Smooth muscle cell (in vitro differentiated cells): ENCODE measurements around the gene PLCB1. TPM values are rescaled to one million over a fixed set of nuclear protein-coding genes. Genes with fewer than 3 reads are reported as not detected.

Experiments
- DNase-seq: peaks from one replicate; lab custom pipeline; 2025; ENCODE audit not compliant: unreplicated experiment; lab: John Stamatoyannopoulos, UW
- H2AFZ ChIP-seq: fragments of 200-600 bp; sonication (generic); 2 replicates; pipeline ENCODE4 v1.6.0; 2016; ENCODE audit warnings: antibody characterized with exemption, low read depth, mild to moderate bottlenecking
- H3F3A ChIP-seq: fragments of 200-600 bp; sonication (generic); 2 replicates; pipeline ENCODE4 v1.6.0; 2017; ENCODE audit warnings: antibody characterized with exemption, low read depth
- H3K27ac ChIP-seq: fragments of 200-600 bp; sonication (generic); 2 replicates; pipeline ENCODE4 v1.5.1; 2016; ENCODE audit warnings: low read depth, mild to moderate bottlenecking
- H3K27me3 ChIP-seq: fragments of 200-600 bp; sonication (generic); 2 replicates; pipeline ENCODE4 v1.6.1; 2016; ENCODE audit warnings: low read depth, mild to moderate bottlenecking
- H3K36me3 ChIP-seq: fragments of 200-600 bp; sonication (generic); 2 replicates; pipeline ENCODE4 v1.5.1; 2016; ENCODE audit warnings: low read depth
- H3K4me1 ChIP-seq: fragments of 200-600 bp; sonication (generic); 2 replicates; pipeline ENCODE4 v1.5.1; 2016; ENCODE audit warnings: low read depth
- H3K4me2 ChIP-seq: fragments of 200-600 bp; sonication (generic); 2 replicates; pipeline ENCODE4 v1.6.0; 2016; ENCODE audit warnings: mild to moderate bottlenecking
- H3K4me3 ChIP-seq: fragments of 200-600 bp; sonication (generic); 2 replicates; pipeline ENCODE4 v1.5.1; 2016; ENCODE audit warnings: mild to moderate bottlenecking
- H3K79me2 ChIP-seq: fragments of 200-600 bp; sonication (generic); 2 replicates; pipeline ENCODE4 v1.6.0; 2016; ENCODE audit warnings: low read depth, mild to moderate bottlenecking
- H3K9ac ChIP-seq: fragments of 200-600 bp; sonication (generic); 2 replicates; pipeline ENCODE4 v1.6.0; 2016; ENCODE audit warnings: low read depth
- H3K9me3 ChIP-seq: fragments of 200-600 bp; sonication (generic); replicated peaks from 2 replicates; pipeline ENCODE4 v1.5.1; 2016; ENCODE audit warnings: low read depth
- H4K20me1 ChIP-seq: fragments of 200-600 bp; sonication (generic); 2 replicates; pipeline ENCODE4 v1.6.0; 2016; ENCODE audit warnings: low read depth
- CTCF ChIP-seq: fragments of 200-600 bp; sonication (generic); IDR thresholded peaks from 2 replicates; pipeline ENCODE4 v1.5.1; 2017; ENCODE audit warnings: borderline replicate concordance, mild to moderate bottlenecking, antibody characterized with exemption; ENCODE audit not compliant: insufficient read depth, poor library complexity, severe bottlenecking
- WGBS: methylation state at CpG from one replicate; pipeline ENCODE4 v1.1.7; 2016; ENCODE audit warnings: low lambda C conversion rate; 5-methylcytosine and 5-hydroxymethylcytosine counted together
- polyA plus RNA-seq: library from polyadenylated mRNA; unstranded; fragments of >200 nt; fragmentation: Nextera tagmentation; extraction: Ambion mirVana; gene quantifications from 2 replicates; pipeline ENCODE4 v1.2.1, GENCODE V29; 2016
- total RNA-seq: library from RNA; depleted of rRNA; stranded (reverse); fragments of >200 nt; gene quantifications from 2 replicates; pipeline ENCODE4 v1.2.3, GENCODE V29; 2014

The PLCB1 gene
- total and polyA plus RNA-seq, 2 experiments from 2014 or later: 4.7 to 25.3 TPM

GRCh38 chr20:8291200-8291599 lies 159.1 kb downstream of the PLCB1 start:
- Histone ChIP-seq H3K4me2 (no peak overlapping the region), H3K4me3 (no peak overlapping the region), H3K4me1 (no peaks in the 10 kb centered on the region), H2AFZ (no peak overlapping the region), H3K36me3 (no peaks in the 10 kb centered on the region), H3K9me3 (no peaks in the 10 kb centered on the region), H3F3A (no peaks in the 10 kb centered on the region), H3K27ac (no peak overlapping the region), H3K79me2 (no peaks in the 10 kb centered on the region), H4K20me1 (no peaks in the 10 kb centered on the region), H3K9ac (no peak overlapping the region), H3K27me3 (no peaks in the 10 kb centered on the region)
- DNase-seq: no peak
- 81% methylated on average over 1 of the region's 1 CpG for WGBS
- TF ChIP-seq CTCF: no peak

- Histone ChIP-seq H3K27me3 (no peaks in the 10 kb centered on the region), H3K9ac (no peak overlapping the region), H4K20me1 (no peaks in the 10 kb centered on the region), H3K79me2 (no peaks in the 10 kb centered on the region), H2AFZ (no peak overlapping the region), H3K9me3 (no peaks in the 10 kb centered on the region), H3K36me3 (no peaks in the 10 kb centered on the region), H3K4me1 (no peaks in the 10 kb centered on the region), H3K27ac (no peak overlapping the region), H3K4me2 (no peak overlapping the region), H3F3A (no peaks in the 10 kb centered on the region), H3K4me3 (no peak overlapping the region)
- no peak for DNase-seq
- TF ChIP-seq CTCF: no peak
- 25% methylated on average over 1 of the region's 1 CpG for WGBS
These were observed 159.8 kb downstream of the PLCB1 start for GRCh38 chr20:8291873-8292272.

GRCh38 chr20:8292793-8293192 lies 160.7 kb downstream of the PLCB1 start:
- no peaks in the 10 kb centered on the region for H4K20me1 ChIP-seq
- WGBS: 84% methylated on average over 1 of the region's 1 CpG
- H3K36me3 ChIP-seq: no peaks in the 10 kb centered on the region
- H3K79me2 ChIP-seq: no peaks in the 10 kb centered on the region
- H3K4me2 ChIP-seq: no peak overlapping the region
- no peak for DNase-seq
- H2AFZ ChIP-seq: no peak overlapping the region
- no peaks in the 10 kb centered on the region for H3F3A ChIP-seq
- H3K27ac ChIP-seq: no peak overlapping the region
- no peak overlapping the region for H3K4me3 ChIP-seq
- no peak overlapping the region for H3K9ac ChIP-seq
- no peak for TF ChIP-seq CTCF
- no peaks in the 10 kb centered on the region for H3K9me3 ChIP-seq
- no peaks in the 10 kb centered on the region for H3K4me1 ChIP-seq
- H3K27me3 ChIP-seq: no peaks in the 10 kb centered on the region

GRCh38 chr20:8293750-8294149 lies 161.7 kb downstream of the PLCB1 start:
- Histone ChIP-seq H3F3A (no peaks in the 10 kb centered on the region), H3K4me1 (no peaks in the 10 kb centered on the region), H3K27ac (no peak overlapping the region), H3K27me3 (no peaks in the 10 kb centered on the region), H3K79me2 (no peaks in the 10 kb centered on the region), H4K20me1 (no peaks in the 10 kb centered on the region), H2AFZ (no peak overlapping the region), H3K36me3 (no peaks in the 10 kb centered on the region), H3K4me3 (no peak overlapping the region), H3K9me3 (no peaks in the 10 kb centered on the region), H3K4me2 (no peak overlapping the region), H3K9ac (no peak overlapping the region)
- 76% methylated on average over 4 of the region's 4 CpGs for WGBS
- TF ChIP-seq CTCF: no peak
- no peak for DNase-seq
